Measurements from ENCODE around the gene CUBN. TPM values are rescaled to one million over a fixed set of nuclear protein-coding genes. Genes with fewer than 3 reads are reported as not detected.

The CUBN gene
- total and polyA plus RNA-seq, 7 donors = 0.25 to 2.4 (median 1.1) TPM; not detected in 2

DNA sequence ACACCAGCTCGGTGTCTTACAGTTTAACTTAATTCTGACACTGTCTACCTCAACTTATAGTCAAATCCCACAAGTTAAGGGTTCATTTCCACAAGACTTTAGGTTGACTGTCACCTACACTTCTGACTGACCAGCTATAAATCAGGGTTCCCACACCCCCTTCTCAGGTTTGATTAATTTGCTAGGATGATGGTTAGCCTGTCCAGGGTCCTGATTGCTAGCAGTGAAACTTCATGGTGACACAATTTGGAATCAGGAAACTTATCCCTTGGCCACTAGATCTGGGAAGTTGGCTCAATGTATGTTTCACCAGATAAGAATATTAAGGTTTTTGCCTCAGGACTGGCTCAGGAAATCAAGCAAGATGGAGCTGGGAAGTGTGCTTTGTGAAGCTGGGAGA lies 309.6 kb downstream of the CUBN start:
- no peak for TF ChIP-seq POLR2AphosphoS5 (IDR thresholded peaks at IDR 0.05)
- TF ChIP-seq POLR2A (IDR thresholded peaks at IDR 0.05) = no peak
- TF ChIP-seq, protein P1, sequence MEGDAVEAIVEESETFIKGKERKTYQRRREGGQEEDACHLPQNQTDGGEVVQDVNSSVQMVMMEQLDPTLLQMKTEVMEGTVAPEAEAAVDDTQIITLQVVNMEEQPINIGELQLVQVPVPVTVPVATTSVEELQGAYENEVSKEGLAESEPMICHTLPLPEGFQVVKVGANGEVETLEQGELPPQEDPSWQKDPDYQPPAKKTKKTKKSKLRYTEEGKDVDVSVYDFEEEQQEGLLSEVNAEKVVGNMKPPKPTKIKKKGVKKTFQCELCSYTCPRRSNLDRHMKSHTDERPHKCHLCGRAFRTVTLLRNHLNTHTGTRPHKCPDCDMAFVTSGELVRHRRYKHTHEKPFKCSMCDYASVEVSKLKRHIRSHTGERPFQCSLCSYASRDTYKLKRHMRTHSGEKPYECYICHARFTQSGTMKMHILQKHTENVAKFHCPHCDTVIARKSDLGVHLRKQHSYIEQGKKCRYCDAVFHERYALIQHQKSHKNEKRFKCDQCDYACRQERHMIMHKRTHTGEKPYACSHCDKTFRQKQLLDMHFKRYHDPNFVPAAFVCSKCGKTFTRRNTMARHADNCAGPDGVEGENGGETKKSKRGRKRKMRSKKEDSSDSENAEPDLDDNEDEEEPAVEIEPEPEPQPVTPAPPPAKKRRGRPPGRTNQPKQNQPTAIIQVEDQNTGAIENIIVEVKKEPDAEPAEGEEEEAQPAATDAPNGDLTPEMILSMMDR (IDR thresholded peaks at IDR 0.05) = no peak
- TF ChIP-seq EP300 (IDR thresholded peaks at IDR 0.05) = no peak
- 87 to 91% methylated on average over 1 of the region's 1 CpG for WGBS, 2 donors
- Histone ChIP-seq H3K4me1 (peaks cover 0 to 26% (median 23%) of the 10 kb centered on the region in 4 donors), H3K27me3 (no peaks in the 10 kb centered on the region), H3K36me3 (no peaks in the 10 kb centered on the region), H3K4me3 (no peak overlapping the region), H3K27ac (no peak overlapping the region), H3K9me3 (peaks cover 0 to 6% (median 0%) of the 10 kb centered on the region in 4 donors)
- DNase-seq = no peak
- intact Hi-C loops (cut with DNase I) = no loop called here

DNA sequence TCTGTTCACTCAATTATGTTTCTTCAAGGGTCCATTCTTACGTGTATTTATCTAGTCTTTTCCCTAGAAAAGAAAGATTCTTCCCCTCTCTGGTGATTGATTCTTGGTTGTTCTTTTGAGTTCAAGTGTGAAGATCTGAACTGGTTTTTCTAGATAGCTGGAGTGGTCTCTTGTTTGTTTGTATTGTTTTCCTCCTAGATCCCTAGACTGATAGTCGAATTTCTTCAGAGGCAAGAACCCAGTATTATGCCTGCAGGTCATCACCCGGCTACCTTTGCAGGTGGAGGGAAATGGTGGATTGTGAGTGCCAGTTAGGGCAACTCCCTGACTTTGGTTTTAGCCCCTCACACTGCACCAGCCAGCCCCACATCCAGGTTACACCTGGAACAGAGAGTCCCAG lies 310.2 kb downstream of the CUBN start:
- Histone ChIP-seq H3K36me3 (no peaks in the 10 kb centered on the region), H3K27me3 (no peaks in the 10 kb centered on the region), H3K27ac (no peak overlapping the region), H3K4me3 (no peak overlapping the region), H3K4me1 (peaks cover 0 to 29% (median 26%) of the 10 kb centered on the region in 4 donors), H3K9me3 (peaks cover 0 to 6% (median 0%) of the 10 kb centered on the region in 4 donors)
- intact Hi-C loops (cut with DNase I) = loop anchor here (10.0 kb wide), 1 partner anchor 1725 kb away; the partner anchor contains the start of gene RPP38
- TF ChIP-seq, protein P1 (IDR thresholded peaks at IDR 0.05) = no peak
- TF ChIP-seq POLR2AphosphoS5 (IDR thresholded peaks at IDR 0.05) = no peak
- no peak for TF ChIP-seq POLR2A (IDR thresholded peaks at IDR 0.05)
- no peak for TF ChIP-seq EP300 (IDR thresholded peaks at IDR 0.05)
- WGBS, 2 donors = 66 to 88% methylated on average over 3 of the region's 3 CpGs
- DNase-seq = no peak

DNA sequence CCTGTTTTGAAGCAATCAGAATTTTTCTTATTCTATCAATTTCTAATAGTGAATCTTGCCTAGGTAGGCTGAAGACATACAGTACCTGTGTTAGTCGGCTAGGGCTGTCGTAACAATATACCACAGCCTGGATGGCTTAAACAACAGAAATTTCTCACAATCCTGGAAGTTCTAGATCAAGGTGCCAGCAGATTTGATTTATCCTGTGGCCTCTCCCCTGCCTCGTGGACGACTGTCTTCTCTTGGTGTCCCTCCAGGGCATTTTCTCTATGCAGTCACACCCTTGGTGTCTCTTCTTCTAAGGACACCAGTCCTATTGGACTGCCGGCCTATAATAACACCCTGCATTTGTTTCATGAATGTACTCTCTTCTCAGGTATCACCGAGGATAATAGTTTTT lies 310.6 kb downstream of the CUBN start:
- peaks cover 0 to 29% (median 26%) of the 10 kb centered on the region in 4 donors for H3K4me1 ChIP-seq
- DNase-seq = no peak
- TF ChIP-seq, protein P1 (IDR thresholded peaks at IDR 0.05) = no peak
- TF ChIP-seq EP300 (IDR thresholded peaks at IDR 0.05) = no peak
- no peak for TF ChIP-seq POLR2AphosphoS5 (IDR thresholded peaks at IDR 0.05)
- no peak for TF ChIP-seq POLR2A (IDR thresholded peaks at IDR 0.05)
- peaks cover 0 to 6% (median 0%) of the 10 kb centered on the region in 4 donors for H3K9me3 ChIP-seq
- no peak overlapping the region for H3K4me3 ChIP-seq
- no peak overlapping the region for H3K27ac ChIP-seq
- 81 to 90% methylated on average over 6 of the region's 6 CpGs for WGBS, 2 donors
- H3K27me3 ChIP-seq = no peaks in the 10 kb centered on the region
- no peaks in the 10 kb centered on the region for H3K36me3 ChIP-seq
- intact Hi-C loops (cut with DNase I) = loop anchor here (10.0 kb wide), 1 partner anchor 1724 kb away; the partner anchor contains the start of gene RPP38

DNA sequence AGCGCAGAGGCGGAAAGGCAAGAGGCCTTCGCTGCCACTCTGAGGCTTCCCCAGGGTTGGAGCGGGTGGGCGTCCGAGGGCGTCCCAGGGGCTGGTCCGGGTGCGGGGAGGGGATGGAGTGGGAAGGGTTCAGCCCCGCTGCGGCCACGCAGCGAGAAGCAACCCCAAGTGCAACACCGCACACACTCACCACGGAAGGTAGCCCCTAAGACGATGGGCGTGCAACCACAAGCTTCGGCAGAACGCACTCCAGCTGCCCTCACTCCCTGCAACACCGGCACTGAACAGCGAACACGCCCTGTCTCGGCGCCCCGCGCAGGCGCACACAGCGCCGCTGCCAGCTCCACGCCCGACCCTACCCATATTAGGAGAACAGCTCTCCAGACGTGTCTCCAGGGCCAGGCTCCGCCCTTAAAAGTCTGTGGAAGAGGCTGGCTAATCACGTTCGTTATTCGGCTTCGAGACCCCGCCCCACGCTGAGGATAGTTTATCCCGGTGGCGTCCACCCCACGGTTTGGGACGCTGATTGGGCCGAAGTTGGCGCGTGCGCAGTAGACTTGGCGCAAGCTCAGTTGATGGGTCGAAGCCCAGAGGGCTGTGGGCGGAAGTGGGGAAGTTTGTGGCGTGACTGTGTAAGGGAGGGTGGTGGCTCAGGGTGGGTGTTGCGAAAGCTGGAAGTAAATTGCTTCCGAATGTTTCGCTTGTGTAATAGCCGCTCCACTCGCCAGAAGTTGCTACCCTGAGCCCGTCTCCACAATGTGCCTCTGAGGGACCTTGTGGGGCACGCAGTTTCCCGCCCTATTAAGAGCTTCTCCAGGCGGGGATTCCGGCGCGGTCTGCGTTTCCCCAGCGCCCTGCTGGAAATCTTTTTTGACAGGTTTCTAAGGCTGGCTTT lies 312.2 kb downstream of the CUBN start, which contains the start of gene RSU1:
Gene RSU1 (minus strand): TSS at position 300 of the 895 bp plus-strand sequence. CDS start 343 bp downstream, outside the sequence.
- intact Hi-C loops (cut with DNase I) = loop anchor here (2.0 to 10.0 kb wide), 2 partner anchors 381 to 1723 kb away; partner anchors contain the start of genes PTER and RPP38
- Histone ChIP-seq H3K4me3 (peak within 1 kb of the TSS; percentile 57 to 92 (median 80)), H3K36me3 (no peaks in the 10 kb centered on the region), H3K27ac (peak within 1 kb of the TSS; percentile 89 to 97 (median 92)), H3K4me1 (peaks cover 0 to 29% (median 28%) of the 10 kb centered on the region in 4 donors), H3K27me3 (no peaks in the 10 kb centered on the region), H3K9me3 (peaks cover 0 to 2% (median 0%) of the 10 kb centered on the region in 4 donors)
- TF ChIP-seq POLR2AphosphoS5 (IDR thresholded peaks at IDR 0.05) (peak; percentile 75 to 84 (median 80)), POLR2A (IDR thresholded peaks at IDR 0.05) (peak; percentile 58 to 62), EP300 (IDR thresholded peaks at IDR 0.05) (peak in 1 of 4 donors; percentile 18)
- TF ChIP-seq, protein P1 (IDR thresholded peaks at IDR 0.05) = no peak
- WGBS, 2 donors = 0 to 1% methylated on average over 65 of the region's 65 CpGs
- peak; percentile 100 for DNase-seq
